Measurements from ENCODE around the gene MCM10.

The MCM10 gene

GRCh38 chr10:13161857-13162271, 506 bp downstream of the MCM10 start:
- DNase-seq (ENCODE audit: low read depth): no peak
- H3K4me3 ChIP-seq (ENCODE audit: low read depth, low read length): peak overlapping the region; percentile 78

GRCh38 chr10:13163859-13164258, 2.5 kb downstream of the MCM10 start:
- no peak overlapping the region for H3K4me3 ChIP-seq (ENCODE audit: low read depth, low read length)
- no peak for DNase-seq (ENCODE audit: low read depth)

GRCh38 chr10:13165177-13165576, 3.8 kb downstream of the MCM10 start:
- DNase-seq (ENCODE audit: low read depth): no peak
- no peak overlapping the region for H3K4me3 ChIP-seq (ENCODE audit: low read depth, low read length)

GRCh38 chr10:13167568-13167967, 6.2 kb downstream of the MCM10 start:
- H3K4me3 ChIP-seq (ENCODE audit: low read depth, low read length): no peak overlapping the region
- no peak for DNase-seq (ENCODE audit: low read depth)

GRCh38 chr10:13168781-13169180, 7.4 kb downstream of the MCM10 start:
- no peak overlapping the region for H3K4me3 ChIP-seq (ENCODE audit: low read depth, low read length)
- no peak for DNase-seq (ENCODE audit: low read depth)

- no peak overlapping the region for H3K4me3 ChIP-seq (ENCODE audit: low read depth, low read length)
- DNase-seq (ENCODE audit: low read depth): no peak
Measured at GRCh38 chr10:13173616-13174015, 12.3 kb downstream of the MCM10 start.

GRCh38 chr10:13180788-13181187, 19.4 kb downstream of the MCM10 start:
- no peak overlapping the region for H3K4me3 ChIP-seq (ENCODE audit: low read depth, low read length)
- DNase-seq (ENCODE audit: low read depth): no peak

GRCh38 chr10:13182424-13182823, 21.1 kb downstream of the MCM10 start:
- no peak for DNase-seq (ENCODE audit: low read depth)
- no peak overlapping the region for H3K4me3 ChIP-seq (ENCODE audit: low read depth, low read length)

- no peak for DNase-seq (ENCODE audit: low read depth)
- no peak overlapping the region for H3K4me3 ChIP-seq (ENCODE audit: low read depth, low read length)
Measured at GRCh38 chr10:13183625-13184024, 22.3 kb downstream of the MCM10 start.

- no peak for DNase-seq (ENCODE audit: low read depth)
Measured at GRCh38 chr10:13184276-13184675, 22.9 kb downstream of the MCM10 start.

GRCh38 chr10:13184730-13185514, 23.6 kb downstream of the MCM10 start:
- DNase-seq (ENCODE audit: low read depth): no peak

More at GRCh38 chr10:13184276-13184675, 22.9 kb downstream of the MCM10 start:
- no peak overlapping the region for H3K4me3 ChIP-seq (ENCODE audit: low read depth, low read length)

GRCh38 chr10:13187135-13187534, 25.8 kb downstream of the MCM10 start:
- no peak for DNase-seq (ENCODE audit: low read depth)
- no peak overlapping the region for H3K4me3 ChIP-seq (ENCODE audit: low read depth, low read length)

More at GRCh38 chr10:13184730-13185514, 23.6 kb downstream of the MCM10 start:
- H3K4me3 ChIP-seq (ENCODE audit: low read depth, low read length): no peak overlapping the region

GRCh38 chr10:13188593-13188992, 27.2 kb downstream of the MCM10 start:
- DNase-seq (ENCODE audit: low read depth): no peak
- no peak overlapping the region for H3K4me3 ChIP-seq (ENCODE audit: low read depth, low read length)

- no peak overlapping the region for H3K4me3 ChIP-seq (ENCODE audit: low read depth, low read length)
- DNase-seq (ENCODE audit: low read depth): no peak
Measured at GRCh38 chr10:13189961-13190360, 28.6 kb downstream of the MCM10 start.

GRCh38 chr10:13190816-13191215, 29.5 kb downstream of the MCM10 start:
- DNase-seq (ENCODE audit: low read depth): no peak
- no peak overlapping the region for H3K4me3 ChIP-seq (ENCODE audit: low read depth, low read length)

- no peak overlapping the region for H3K4me3 ChIP-seq (ENCODE audit: low read depth, low read length)
- DNase-seq (ENCODE audit: low read depth): no peak
Measured at GRCh38 chr10:13191362-13191761, 30.0 kb downstream of the MCM10 start.

GRCh38 chr10:13193637-13194036, 32.3 kb downstream of the MCM10 start:
- no peak overlapping the region for H3K4me3 ChIP-seq (ENCODE audit: low read depth, low read length)
- no peak for DNase-seq (ENCODE audit: low read depth)

GRCh38 chr10:13195016-13195415, 33.7 kb downstream of the MCM10 start:
- H3K4me3 ChIP-seq (ENCODE audit: low read depth, low read length): no peak overlapping the region
- DNase-seq (ENCODE audit: low read depth): no peak

- no peak for DNase-seq (ENCODE audit: low read depth)
- no peak overlapping the region for H3K4me3 ChIP-seq (ENCODE audit: low read depth, low read length)
Measured at GRCh38 chr10:13201132-13201531, 39.8 kb downstream of the MCM10 start.

- DNase-seq (ENCODE audit: low read depth): no peak
- no peak overlapping the region for H3K4me3 ChIP-seq (ENCODE audit: low read depth, low read length)
Measured at GRCh38 chr10:13206091-13206490, 44.7 kb downstream of the MCM10 start.

Data from skeletal muscle cell (primary cell).